Subcutaneous abdominal adipose tissue (tissue), 5 donors: ENCODE results near the gene CLSTN2.

Experiments
- H3K27ac ChIP-seq: one replicate; pipeline ENCODE4 v1.7.0; 2013; ENCODE audit warnings: low read depth, mild to moderate bottlenecking, inconsistent platforms, low read length, moderate library complexity
- H3K27me3 ChIP-seq, 5 donors: one replicate each; pipeline ENCODE4 v1.7.0; 2013; ENCODE audit warnings: low read length in 5 of 5, inconsistent platforms in 1 of 5; ENCODE audit not compliant: control insufficient read depth in 5 of 5, insufficient read depth in 4 of 5
- H3K36me3 ChIP-seq, 5 donors: one replicate each; pipeline ENCODE4 v1.7.0; 2013; ENCODE audit warnings: low read length in 5 of 5; ENCODE audit not compliant: control insufficient read depth in 5 of 5, insufficient read depth in 5 of 5
- H3K4me1 ChIP-seq, 5 donors: one replicate each; pipeline ENCODE4 v1.7.0; 2013; ENCODE audit warnings: low read length in 5 of 5, mild to moderate bottlenecking in 3 of 5, moderate library complexity in 1 of 5; ENCODE audit not compliant: control insufficient read depth in 5 of 5, insufficient read depth in 5 of 5
- H3K4me3 ChIP-seq, 5 donors: one replicate each; pipeline ENCODE4 v1.7.0; 2013; ENCODE audit warnings: low read length in 5 of 5, low read depth in 1 of 5
- H3K9ac ChIP-seq, 5 donors: one replicate each; pipeline ENCODE4 v1.7.0; 2013; ENCODE audit warnings: low read length in 5 of 5, mild to moderate bottlenecking in 4 of 5, moderate library complexity in 3 of 5
- H3K9me3 ChIP-seq, 5 donors: one replicate each; pipeline ENCODE4 v1.7.0; 2013; ENCODE audit warnings: low read length in 5 of 5; ENCODE audit not compliant: control insufficient read depth in 5 of 5
- donor health status: healthy.
- donor health status: healthy.
- donor health status: healthy.
- donor health status: healthy.
- donor health status: healthy.

The CLSTN2 gene

GRCh38 chr3:140510303-140510861 lies 575.4 kb downstream of the CLSTN2 start:
- H3K27me3 ChIP-seq: no peaks in the 10 kb centered on the region
- H3K27ac ChIP-seq: no peak overlapping the region
- H3K9me3 ChIP-seq: peaks cover 0 to 3% (median 0%) of the 10 kb centered on the region in 5 donors
- no peaks in the 10 kb centered on the region for H3K36me3 ChIP-seq
- no peak overlapping the region for H3K4me3 ChIP-seq
- H3K4me1 ChIP-seq: peaks cover 0 to 19% (median 7%) of the 10 kb centered on the region in 5 donors
- H3K9ac ChIP-seq: no peak overlapping the region

- H3K27ac ChIP-seq: no peak overlapping the region
- H3K4me3 ChIP-seq: no peak overlapping the region
- H3K27me3 ChIP-seq: no peaks in the 10 kb centered on the region
- H3K9ac ChIP-seq: no peak overlapping the region
- peaks cover 0 to 9% (median 6%) of the 10 kb centered on the region in 5 donors for H3K9me3 ChIP-seq
- H3K36me3 ChIP-seq: no peaks in the 10 kb centered on the region
- H3K4me1 ChIP-seq: no peaks in the 10 kb centered on the region
Observed at GRCh38 chr3:140521751-140522445, 586.9 kb downstream of the CLSTN2 start.

GRCh38 chr3:140522653-140523380 lies 587.8 kb downstream of the CLSTN2 start:
- Histone ChIP-seq H3K9me3 (peaks cover 0 to 9% (median 4%) of the 10 kb centered on the region in 5 donors), H3K27me3 (no peaks in the 10 kb centered on the region), H3K36me3 (no peaks in the 10 kb centered on the region), H3K4me3 (no peak overlapping the region), H3K4me1 (no peaks in the 10 kb centered on the region), H3K27ac (no peak overlapping the region), H3K9ac (no peak overlapping the region)

- H3K4me1 ChIP-seq: no peaks in the 10 kb centered on the region
- H3K4me3 ChIP-seq: no peak overlapping the region
- no peak overlapping the region for H3K9ac ChIP-seq
- no peaks in the 10 kb centered on the region for H3K36me3 ChIP-seq
- H3K27me3 ChIP-seq: no peaks in the 10 kb centered on the region
- H3K27ac ChIP-seq: no peak overlapping the region
- peaks cover 0 to 9% (median 2%) of the 10 kb centered on the region in 5 donors for H3K9me3 ChIP-seq
Observed at GRCh38 chr3:140523600-140523999, 588.6 kb downstream of the CLSTN2 start.

GRCh38 chr3:140527156-140527555 lies 592.2 kb downstream of the CLSTN2 start:
- Histone ChIP-seq H3K4me1 (peaks cover 0 to 9% (median 2%) of the 10 kb centered on the region in 5 donors), H3K36me3 (no peaks in the 10 kb centered on the region), H3K27me3 (no peaks in the 10 kb centered on the region), H3K9ac (no peak overlapping the region), H3K4me3 (no peak overlapping the region), H3K9me3 (no peaks in the 10 kb centered on the region), H3K27ac (no peak overlapping the region)

- Histone ChIP-seq H3K27me3 (no peaks in the 10 kb centered on the region), H3K27ac (no peak overlapping the region), H3K4me3 (no peak overlapping the region), H3K9me3 (peaks cover 0 to 2% (median 0%) of the 10 kb centered on the region in 5 donors), H3K4me1 (peaks cover 0 to 9% (median 2%) of the 10 kb centered on the region in 5 donors), H3K36me3 (peaks cover 0 to 9% (median 0%) of the 10 kb centered on the region in 5 donors), H3K9ac (no peak overlapping the region)
Observed at GRCh38 chr3:140529096-140529495, 594.1 kb downstream of the CLSTN2 start.

GRCh38 chr3:140529558-140529957 lies 594.6 kb downstream of the CLSTN2 start:
- Histone ChIP-seq H3K9ac (no peak overlapping the region), H3K27me3 (no peaks in the 10 kb centered on the region), H3K4me1 (peaks cover 0 to 9% (median 2%) of the 10 kb centered on the region in 5 donors), H3K27ac (no peak overlapping the region), H3K36me3 (peaks cover 0 to 12% (median 0%) of the 10 kb centered on the region in 5 donors), H3K4me3 (no peak overlapping the region), H3K9me3 (peaks cover 0 to 3% (median 0%) of the 10 kb centered on the region in 5 donors)

GRCh38 chr3:140530131-140530530 lies 595.1 kb downstream of the CLSTN2 start:
- Histone ChIP-seq H3K4me1 (peaks cover 0 to 9% (median 2%) of the 10 kb centered on the region in 5 donors), H3K9ac (no peak overlapping the region), H3K9me3 (peaks cover 0 to 3% (median 0%) of the 10 kb centered on the region in 5 donors), H3K27ac (no peak overlapping the region), H3K36me3 (peaks cover 0 to 13% (median 0%) of the 10 kb centered on the region in 5 donors), H3K27me3 (no peaks in the 10 kb centered on the region), H3K4me3 (no peak overlapping the region)

- H3K27ac ChIP-seq: no peak overlapping the region
- peaks cover 0 to 13% (median 0%) of the 10 kb centered on the region in 5 donors for H3K36me3 ChIP-seq
- H3K9ac ChIP-seq: no peak overlapping the region
- H3K4me1 ChIP-seq: peaks cover 0 to 9% (median 2%) of the 10 kb centered on the region in 5 donors
- H3K4me3 ChIP-seq: no peak overlapping the region
- peaks cover 0 to 3% (median 0%) of the 10 kb centered on the region in 5 donors for H3K9me3 ChIP-seq
- no peaks in the 10 kb centered on the region for H3K27me3 ChIP-seq
Observed at GRCh38 chr3:140530603-140531002, 595.6 kb downstream of the CLSTN2 start.
